Mucosa of stomach (tissue), 1 donor: ENCODE measurements around the gene VAMP8.
"Not testable (repeated sequence)": the region's sequence is repeated elsewhere in the genome, so short reads cannot be mapped to it uniquely, and the experiment has no call there.

Source experiments
- H3K27me3 ChIP-seq: one replicate; pipeline ENCODE4 v1.7.0; 2013; ENCODE audit warnings: mild to moderate bottlenecking, low read length; ENCODE audit not compliant: control insufficient read depth, insufficient read depth
- H3K36me3 ChIP-seq: one replicate; pipeline ENCODE4 v1.7.0; 2013; ENCODE audit warnings: low read length; ENCODE audit not compliant: control insufficient read depth, insufficient read depth
- H3K4me1 ChIP-seq: one replicate; pipeline ENCODE4 v1.7.0; 2013; ENCODE audit warnings: mild to moderate bottlenecking, low read length; ENCODE audit not compliant: control insufficient read depth, insufficient read depth
- H3K4me3 ChIP-seq: one replicate; pipeline ENCODE4 v1.7.0; 2013; ENCODE audit warnings: low read length
- H3K9ac ChIP-seq: one replicate; pipeline ENCODE4 v1.7.0; 2013; ENCODE audit warnings: mild to moderate bottlenecking, low read length, moderate library complexity
- H3K9me3 ChIP-seq: one replicate; pipeline ENCODE4 v1.7.0; 2013; ENCODE audit warnings: mild to moderate bottlenecking, low read length, moderate library complexity; ENCODE audit not compliant: control insufficient read depth
- donor health status: Pancreatic carcinoma.

The VAMP8 gene

DNA sequence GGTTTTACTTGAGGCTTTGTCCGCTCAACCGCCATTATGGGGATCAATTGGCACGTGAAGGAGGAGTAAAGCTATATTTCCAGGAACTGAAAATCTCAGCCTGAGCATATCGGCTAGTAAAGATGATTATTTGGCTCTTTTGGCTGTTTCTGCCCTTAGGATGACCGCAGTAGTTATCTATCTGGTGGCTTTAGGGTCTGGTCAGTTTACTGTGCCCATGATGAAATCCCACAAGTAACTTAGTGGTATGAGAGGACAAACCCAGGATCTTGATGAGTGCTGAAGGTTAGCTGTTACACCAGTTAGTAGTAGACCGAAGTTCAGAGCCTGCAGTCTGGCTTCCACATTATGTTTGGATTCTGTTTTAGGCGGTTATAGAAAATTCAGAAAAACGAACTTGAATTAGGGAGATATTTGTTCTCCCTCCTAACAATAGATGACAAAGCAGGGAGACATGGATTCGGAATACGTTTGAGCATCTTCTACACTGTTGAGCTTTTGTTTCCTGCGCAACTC, 37.2 kb upstream of the VAMP8 start:
- Histone ChIP-seq H3K27me3 (no peaks in the 10 kb centered on the region), H3K9ac (peak overlapping the region; percentile 95), H3K9me3 (no peaks in the 10 kb centered on the region), H3K36me3 (peaks cover 9% of the 10 kb centered on the region), H3K4me1 (peaks cover 41% of the 10 kb centered on the region), H3K4me3 (peak overlapping the region; percentile 87)

GRCh38 chr2:85541262-85541661, 36.1 kb upstream of the VAMP8 start:
- peaks cover 18% of the 10 kb centered on the region for H3K36me3 ChIP-seq
- peak overlapping the region; percentile 87 for H3K4me3 ChIP-seq

DNA sequence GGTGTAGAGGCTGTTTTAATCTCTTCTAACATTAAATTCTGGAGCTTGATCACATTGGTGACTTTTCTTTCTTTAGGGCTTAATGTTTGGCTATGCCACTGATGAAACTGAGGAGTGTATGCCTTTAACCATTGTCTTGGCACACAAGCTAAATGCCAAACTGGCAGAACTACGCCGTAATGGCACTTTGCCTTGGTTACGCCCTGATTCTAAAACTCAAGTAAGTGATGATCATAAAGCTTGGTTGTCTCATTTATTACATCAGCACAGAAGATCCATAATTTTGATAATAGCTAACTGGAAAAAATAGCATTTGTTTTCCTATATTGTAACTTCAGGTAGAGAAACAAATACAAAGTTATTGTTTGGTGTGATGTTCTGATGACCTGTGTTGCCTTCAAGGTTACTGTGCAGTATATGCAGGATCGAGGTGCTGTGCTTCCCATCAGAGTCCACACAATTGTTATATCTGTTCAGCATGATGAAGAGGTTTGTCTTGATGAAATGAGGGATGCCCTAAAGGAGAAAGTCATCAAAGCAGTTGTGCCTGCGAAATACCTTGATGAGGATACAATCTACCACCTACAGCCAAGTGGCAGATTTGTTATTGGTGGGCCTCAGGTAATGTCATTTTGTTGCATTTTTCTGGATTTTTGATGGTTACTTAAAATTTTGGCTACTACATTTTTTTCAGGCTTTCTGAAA, 35.5 kb upstream of the VAMP8 start:
- no peaks in the 10 kb centered on the region for H3K27me3 ChIP-seq
- H3K4me1 ChIP-seq = peaks cover 25% of the 10 kb centered on the region
- H3K4me3 ChIP-seq = no peak overlapping the region
- H3K9me3 ChIP-seq = no peaks in the 10 kb centered on the region
- H3K9ac ChIP-seq = no peak overlapping the region
- H3K36me3 ChIP-seq = peaks cover 18% of the 10 kb centered on the region

More at GRCh38 chr2:85541262-85541661, 36.1 kb upstream of the VAMP8 start:
- H3K9ac ChIP-seq = peak overlapping the region; percentile 95
- H3K9me3 ChIP-seq = no peaks in the 10 kb centered on the region
- no peaks in the 10 kb centered on the region for H3K27me3 ChIP-seq
- H3K4me1 ChIP-seq = peaks cover 31% of the 10 kb centered on the region

- no peaks in the 10 kb centered on the region for H3K9me3 ChIP-seq
- peaks cover 18% of the 10 kb centered on the region for H3K36me3 ChIP-seq
- H3K4me1 ChIP-seq = peaks cover 18% of the 10 kb centered on the region
- no peak overlapping the region for H3K9ac ChIP-seq
- H3K4me3 ChIP-seq = no peak overlapping the region
- no peaks in the 10 kb centered on the region for H3K27me3 ChIP-seq
Observed at GRCh38 chr2:85542777-85543176, 34.6 kb upstream of the VAMP8 start.

DNA sequence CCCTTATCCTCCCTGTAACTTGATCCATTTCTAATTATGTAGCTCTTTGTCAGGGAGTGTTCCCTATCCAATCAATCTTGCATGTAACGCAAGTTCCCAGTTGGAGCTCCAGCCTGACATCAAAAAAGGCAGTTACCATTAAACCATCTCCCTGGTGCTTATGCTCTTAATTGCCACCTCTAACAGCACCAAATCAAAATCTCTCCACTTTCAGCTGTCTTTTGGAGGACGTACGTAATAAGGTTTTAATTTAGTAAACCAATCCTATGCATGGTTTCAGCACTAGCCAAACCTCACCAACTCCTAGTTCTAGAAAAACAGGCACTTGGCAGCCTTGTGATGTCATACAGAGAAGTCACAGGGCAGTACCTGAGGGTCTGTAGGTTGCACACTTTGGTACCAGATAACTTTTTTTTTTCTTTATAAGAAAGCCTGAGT, 33.1 kb upstream of the VAMP8 start:
- Histone ChIP-seq H3K36me3 (peaks cover 18% of the 10 kb centered on the region), H3K4me1 (peaks cover 17% of the 10 kb centered on the region)
- not testable (repeated sequence) for H3K9me3 ChIP-seq, H3K27me3 ChIP-seq, H3K9ac ChIP-seq, H3K4me3 ChIP-seq

GRCh38 chr2:85544915-85545779, 32.2 kb upstream of the VAMP8 start:
- H3K9ac ChIP-seq, H3K4me3 ChIP-seq, H3K9me3 ChIP-seq, H3K27me3 ChIP-seq: not testable (repeated sequence)
- H3K4me1 ChIP-seq = peaks cover 17% of the 10 kb centered on the region
- H3K36me3 ChIP-seq = peaks cover 18% of the 10 kb centered on the region

GRCh38 chr2:85545780-85546240, 31.6 kb upstream of the VAMP8 start:
- peaks cover 18% of the 10 kb centered on the region for H3K36me3 ChIP-seq
- peaks cover 17% of the 10 kb centered on the region for H3K4me1 ChIP-seq
- no peaks in the 10 kb centered on the region for H3K27me3 ChIP-seq
- no peak overlapping the region for H3K9ac ChIP-seq
- H3K4me3 ChIP-seq = no peak overlapping the region
- no peaks in the 10 kb centered on the region for H3K9me3 ChIP-seq

GRCh38 chr2:85547089-85547858, 30.1 kb upstream of the VAMP8 start:
- Histone ChIP-seq H3K9ac (no peak overlapping the region), H3K4me3 (no peak overlapping the region), H3K4me1 (peaks cover 19% of the 10 kb centered on the region), H3K27me3 (no peaks in the 10 kb centered on the region), H3K36me3 (peaks cover 17% of the 10 kb centered on the region), H3K9me3 (no peaks in the 10 kb centered on the region)

GRCh38 chr2:85547859-85548607, 29.4 kb upstream of the VAMP8 start:
- Histone ChIP-seq H3K27me3 (no peaks in the 10 kb centered on the region), H3K36me3 (peaks cover 15% of the 10 kb centered on the region), H3K4me3 (no peak overlapping the region), H3K9me3 (no peaks in the 10 kb centered on the region), H3K9ac (no peak overlapping the region), H3K4me1 (peaks cover 15% of the 10 kb centered on the region)

DNA sequence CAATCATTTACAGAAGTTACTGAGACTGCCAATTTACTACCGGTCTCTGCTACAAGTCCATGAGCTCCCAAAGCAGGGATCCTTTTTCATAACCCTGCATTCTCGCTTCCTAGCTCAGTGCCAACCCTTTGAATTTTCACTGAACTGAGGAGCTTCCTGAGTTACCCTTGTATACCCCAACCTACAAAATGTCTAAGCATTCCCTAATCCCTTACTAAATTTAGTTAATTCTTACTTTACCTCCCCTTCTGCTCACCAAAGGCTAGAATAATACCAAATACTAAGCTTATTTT, 28.8 kb upstream of the VAMP8 start:
- no peaks in the 10 kb centered on the region for H3K27me3 ChIP-seq
- no peak overlapping the region for H3K9ac ChIP-seq
- H3K36me3 ChIP-seq = peaks cover 15% of the 10 kb centered on the region
- peaks cover 9% of the 10 kb centered on the region for H3K4me1 ChIP-seq
- H3K9me3 ChIP-seq = no peaks in the 10 kb centered on the region
- no peak overlapping the region for H3K4me3 ChIP-seq

DNA sequence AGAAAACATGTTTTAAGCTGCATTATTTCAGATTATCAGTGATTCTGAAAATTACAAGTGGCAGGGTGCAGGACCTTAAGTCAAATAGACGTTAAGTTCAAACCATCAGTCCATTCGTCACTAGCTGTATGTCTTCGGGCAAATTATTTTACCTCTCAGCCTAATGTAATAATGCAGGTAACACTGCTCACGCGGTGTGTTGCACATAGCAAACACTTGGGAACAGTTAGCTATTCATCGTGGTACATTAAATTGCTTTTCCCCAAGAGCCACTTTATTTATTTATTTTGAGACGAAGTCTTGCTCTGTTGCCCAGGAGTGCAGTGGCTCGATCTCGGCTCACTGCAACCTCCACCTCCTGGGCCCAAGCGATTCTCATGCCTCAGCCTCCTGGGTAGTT, 28.3 kb upstream of the VAMP8 start:
- Histone ChIP-seq H3K36me3 (peaks cover 17% of the 10 kb centered on the region), H3K27me3 (no peaks in the 10 kb centered on the region), H3K9me3 (no peaks in the 10 kb centered on the region), H3K9ac (no peak overlapping the region), H3K4me3 (no peak overlapping the region), H3K4me1 (peaks cover 9% of the 10 kb centered on the region)
